ENCODE results near the gene PPARA.

The PPARA gene

GRCh38 chr22:46123694-46124382 lies 26.5 kb upstream of the PPARA start:
- Histone ChIP-seq H3K4me3 (ENCODE audit: low read depth, low read length, poor library complexity, severe bottlenecking) (no peak overlapping the region), H3K4me2 (ENCODE audit: low read length) (no peak overlapping the region), H2AFZ (ENCODE audit: low read length) (no peak overlapping the region), H4K20me1 (ENCODE audit: insufficient read depth, low read length) (no peaks in the 10 kb centered on the region), H3K36me3 (ENCODE audit: insufficient read depth, low read length) (no peaks in the 10 kb centered on the region), H3K9me2 (ENCODE audit: low read depth, low read length) (no peaks in the 10 kb centered on the region), H3K9me3 (ENCODE audit: low read length) (no peaks in the 10 kb centered on the region), H3K79me2 (ENCODE audit: insufficient read depth, low read length) (no peaks in the 10 kb centered on the region), H3K27ac (ENCODE audit: low read depth, low read length, poor library complexity, severe bottlenecking) (no peak overlapping the region), H3K9ac (ENCODE audit: low read length) (no peak overlapping the region), H3K4me1 (ENCODE audit: insufficient read depth, low read length, severe bottlenecking) (peaks cover 6% of the 10 kb centered on the region), H3F3A (ENCODE audit: insufficient read depth, low read length) (no peaks in the 10 kb centered on the region), H3K27me3 (ENCODE audit: insufficient read depth, low read length) (peaks cover 7% of the 10 kb centered on the region)
- TF ChIP-seq EZH2 (IDR thresholded peaks at IDR 0.05; ENCODE audit: borderline replicate concordance, low read length): no peak
- TF ChIP-seq, protein P1, sequence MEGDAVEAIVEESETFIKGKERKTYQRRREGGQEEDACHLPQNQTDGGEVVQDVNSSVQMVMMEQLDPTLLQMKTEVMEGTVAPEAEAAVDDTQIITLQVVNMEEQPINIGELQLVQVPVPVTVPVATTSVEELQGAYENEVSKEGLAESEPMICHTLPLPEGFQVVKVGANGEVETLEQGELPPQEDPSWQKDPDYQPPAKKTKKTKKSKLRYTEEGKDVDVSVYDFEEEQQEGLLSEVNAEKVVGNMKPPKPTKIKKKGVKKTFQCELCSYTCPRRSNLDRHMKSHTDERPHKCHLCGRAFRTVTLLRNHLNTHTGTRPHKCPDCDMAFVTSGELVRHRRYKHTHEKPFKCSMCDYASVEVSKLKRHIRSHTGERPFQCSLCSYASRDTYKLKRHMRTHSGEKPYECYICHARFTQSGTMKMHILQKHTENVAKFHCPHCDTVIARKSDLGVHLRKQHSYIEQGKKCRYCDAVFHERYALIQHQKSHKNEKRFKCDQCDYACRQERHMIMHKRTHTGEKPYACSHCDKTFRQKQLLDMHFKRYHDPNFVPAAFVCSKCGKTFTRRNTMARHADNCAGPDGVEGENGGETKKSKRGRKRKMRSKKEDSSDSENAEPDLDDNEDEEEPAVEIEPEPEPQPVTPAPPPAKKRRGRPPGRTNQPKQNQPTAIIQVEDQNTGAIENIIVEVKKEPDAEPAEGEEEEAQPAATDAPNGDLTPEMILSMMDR (IDR thresholded peaks at IDR 0.05; ENCODE audit: low read length): no peak

DNA sequence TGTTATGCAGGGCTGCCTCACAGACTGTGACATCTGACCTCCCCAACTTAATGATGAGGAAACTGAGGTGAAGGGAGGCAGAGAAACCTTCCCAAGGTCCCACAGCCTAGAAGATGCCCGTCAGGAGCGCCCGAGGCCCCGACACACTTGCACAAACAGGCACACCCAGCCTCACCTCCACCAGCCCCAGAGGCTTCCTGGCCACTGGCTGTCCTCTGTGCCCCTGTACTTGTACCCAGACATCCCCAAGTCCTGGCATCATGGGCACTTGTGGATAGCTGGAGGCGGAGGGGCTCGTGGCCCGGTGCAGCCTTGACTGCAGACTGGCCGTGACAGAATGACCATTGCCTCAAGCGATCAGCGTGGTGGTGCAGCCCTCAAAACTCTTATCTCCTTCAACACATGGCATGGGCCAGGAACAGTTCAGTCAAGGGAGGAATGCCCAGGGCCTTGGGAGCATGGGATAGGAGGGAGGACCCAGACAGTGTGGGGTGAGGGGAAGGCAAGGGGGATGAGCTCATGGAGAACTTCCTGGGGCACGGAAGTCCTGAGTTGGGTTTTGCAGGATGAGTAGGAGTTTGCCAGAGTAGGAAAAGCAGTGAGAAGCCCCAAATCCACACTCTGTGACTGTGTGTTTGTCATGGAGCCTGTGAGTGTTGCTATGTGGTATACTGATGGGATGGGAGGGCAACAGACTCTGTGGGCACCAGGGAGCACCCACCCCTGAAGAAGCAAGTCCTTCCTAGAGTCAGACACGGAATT lies 25.8 kb upstream of the PPARA start:
- Histone ChIP-seq H3K9ac (ENCODE audit: low read length) (no peak overlapping the region), H2AFZ (ENCODE audit: low read length) (no peak overlapping the region), H3K36me3 (ENCODE audit: insufficient read depth, low read length) (no peaks in the 10 kb centered on the region), H3K4me1 (ENCODE audit: insufficient read depth, low read length, severe bottlenecking) (peaks cover 13% of the 10 kb centered on the region), H3F3A (ENCODE audit: insufficient read depth, low read length) (no peaks in the 10 kb centered on the region), H3K9me2 (ENCODE audit: low read depth, low read length) (no peaks in the 10 kb centered on the region), H3K9me3 (ENCODE audit: low read length) (no peaks in the 10 kb centered on the region), H3K27me3 (ENCODE audit: insufficient read depth, low read length) (peaks cover 7% of the 10 kb centered on the region), H4K20me1 (ENCODE audit: insufficient read depth, low read length) (no peaks in the 10 kb centered on the region), H3K79me2 (ENCODE audit: insufficient read depth, low read length) (no peaks in the 10 kb centered on the region), H3K4me2 (ENCODE audit: low read length) (no peak overlapping the region), H3K4me3 (ENCODE audit: low read depth, low read length, poor library complexity, severe bottlenecking) (no peak overlapping the region), H3K27ac (ENCODE audit: low read depth, low read length, poor library complexity, severe bottlenecking) (no peak overlapping the region)
- TF ChIP-seq EZH2 (IDR thresholded peaks at IDR 0.05; ENCODE audit: borderline replicate concordance, low read length): no peak
- TF ChIP-seq, protein P1 (IDR thresholded peaks at IDR 0.05; ENCODE audit: low read length): no peak

GRCh38 chr22:46125311-46125710 lies 25.0 kb upstream of the PPARA start:
- Histone ChIP-seq H3K4me3 (ENCODE audit: low read depth, low read length, poor library complexity, severe bottlenecking) (no peak overlapping the region), H3K27ac (ENCODE audit: low read depth, low read length, poor library complexity, severe bottlenecking) (no peak overlapping the region), H3K9ac (ENCODE audit: low read length) (no peak overlapping the region), H3F3A (ENCODE audit: insufficient read depth, low read length) (no peaks in the 10 kb centered on the region), H3K4me1 (ENCODE audit: insufficient read depth, low read length, severe bottlenecking) (peaks cover 17% of the 10 kb centered on the region), H3K36me3 (ENCODE audit: insufficient read depth, low read length) (no peaks in the 10 kb centered on the region), H3K79me2 (ENCODE audit: insufficient read depth, low read length) (no peaks in the 10 kb centered on the region), H2AFZ (ENCODE audit: low read length) (no peak overlapping the region), H3K27me3 (ENCODE audit: insufficient read depth, low read length) (peaks cover 7% of the 10 kb centered on the region), H4K20me1 (ENCODE audit: insufficient read depth, low read length) (no peaks in the 10 kb centered on the region), H3K4me2 (ENCODE audit: low read length) (no peak overlapping the region), H3K9me2 (ENCODE audit: low read depth, low read length) (no peaks in the 10 kb centered on the region), H3K9me3 (ENCODE audit: low read length) (no peaks in the 10 kb centered on the region)
- TF ChIP-seq EZH2 (IDR thresholded peaks at IDR 0.05; ENCODE audit: borderline replicate concordance, low read length): no peak
- TF ChIP-seq, protein P1 (IDR thresholded peaks at IDR 0.05; ENCODE audit: low read length): no peak

Data from OCI-LY1 (cell line).